CD4-positive, alpha-beta T cell treated with Interleukin-6 at 100 ng/mL for 8 hours (primary cell): ENCODE data around the gene NDUFB5.
A peak's percentile ranks its signal among the peaks of the same experiment; 100 is the strongest.
"Not testable (repeated sequence)": the region's sequence is repeated elsewhere in the genome, so short reads cannot be mapped to it uniquely, and the experiment has no call there.

Source experiments
- DNase-seq: peaks from one replicate; pipeline ENCODE4 v3.0.0-alpha.2; 2020; ENCODE audit warnings: mixed read lengths, low spot score

NDUFB5 gene

DNA sequence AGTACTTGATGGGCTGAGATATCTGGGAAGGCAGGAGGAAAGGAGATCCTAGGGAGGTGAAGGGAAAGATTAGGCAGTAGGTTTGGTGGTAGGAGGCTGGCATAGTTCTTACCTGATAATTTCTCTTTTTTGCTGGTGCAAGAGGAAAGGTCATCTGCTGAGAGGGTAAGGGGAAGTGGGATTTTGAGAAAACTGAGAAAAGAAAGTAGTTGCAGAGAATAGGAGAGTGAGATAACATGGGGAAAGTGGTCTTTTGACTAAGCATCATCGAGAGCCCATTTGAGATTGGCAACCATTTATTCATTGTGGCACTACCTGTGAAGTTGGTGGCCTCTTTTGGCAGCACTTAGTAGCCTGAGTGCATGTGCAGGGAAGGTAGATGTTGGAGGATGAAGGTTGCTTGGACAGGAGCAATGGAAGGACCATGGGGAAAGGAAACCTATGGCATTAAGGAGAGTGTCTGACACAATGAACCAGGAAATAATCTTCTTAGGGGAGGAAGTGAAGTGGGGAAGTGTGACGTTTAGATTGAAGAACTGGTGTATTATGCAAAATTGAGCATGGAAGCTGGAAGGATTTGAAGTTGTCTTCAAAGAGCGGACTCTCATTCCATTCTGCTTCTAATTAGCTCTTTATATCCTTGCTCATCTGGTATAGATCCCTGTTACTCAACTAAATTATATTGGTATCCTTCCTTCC, 26.3 kb downstream of the NDUFB5 start:
- DNase-seq, result no peak

DNA sequence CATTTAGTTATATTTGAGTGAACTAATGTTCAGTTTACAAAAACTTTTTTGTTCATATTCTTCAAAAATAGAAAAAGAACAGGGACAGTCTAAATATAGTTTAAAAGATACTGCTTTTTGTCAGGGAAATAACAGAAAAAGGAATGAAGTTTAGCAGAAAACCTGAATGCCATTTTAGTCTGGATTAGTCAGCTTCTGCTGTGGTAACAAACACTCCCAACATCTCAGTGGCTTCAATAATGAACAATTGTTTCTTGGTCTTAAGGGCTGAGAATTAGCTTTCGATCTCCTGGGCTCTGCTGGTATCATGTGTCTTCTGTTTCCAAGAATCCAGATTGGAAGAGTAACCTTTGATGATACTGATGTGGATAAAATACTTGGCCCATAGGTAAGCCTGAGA, 35.9 kb downstream of the NDUFB5 start:
- no peak for DNase-seq

GRCh38 chr3:179642871-179643270, 38.3 kb downstream of the NDUFB5 start:
- DNase-seq, result no peak

DNA sequence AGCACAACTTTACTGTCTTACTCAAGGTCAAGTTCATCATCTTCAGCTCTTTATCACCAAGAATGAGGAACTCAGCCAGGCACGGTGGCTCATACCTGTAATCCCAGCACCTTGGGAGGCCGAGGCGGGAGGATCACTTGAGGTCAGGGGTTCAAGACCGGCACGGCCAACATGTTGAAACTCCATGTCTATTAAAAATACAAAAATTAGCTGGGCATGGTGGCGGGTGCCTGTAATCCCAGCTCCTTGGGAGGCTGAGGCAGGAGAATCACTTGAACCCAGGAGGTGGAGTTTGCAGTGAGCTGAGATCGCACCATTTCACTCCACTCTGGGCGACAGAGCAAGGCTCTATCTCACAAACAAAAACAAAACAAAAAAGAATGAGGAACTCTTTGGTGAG, 39.2 kb downstream of the NDUFB5 start:
- not testable (repeated sequence) for DNase-seq

DNA sequence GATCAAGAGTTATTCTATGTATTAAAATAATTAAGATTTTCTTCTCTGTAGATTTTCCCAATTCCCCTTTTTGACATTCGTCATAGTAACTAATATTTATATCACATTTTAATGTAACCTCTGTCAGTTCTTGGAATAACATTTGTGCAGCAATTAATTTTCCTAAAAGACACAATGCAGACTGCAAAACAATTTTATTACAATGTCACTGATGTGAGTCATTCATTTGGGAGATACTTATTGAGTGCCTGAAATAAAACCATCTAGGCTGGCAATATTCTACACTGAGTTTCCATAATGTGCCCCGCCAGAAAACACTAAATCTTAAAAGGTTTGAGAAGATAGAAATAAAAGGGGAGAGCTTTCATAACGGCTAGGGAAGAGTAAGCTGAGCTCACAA, 41.6 kb downstream of the NDUFB5 start:
- DNase-seq, result no peak

- DNase-seq, result no peak
Observed at GRCh38 chr3:179651687-179652446, 47.3 kb downstream of the NDUFB5 start.

- DNase-seq, result peak; percentile 54
Observed at GRCh38 chr3:179652447-179653095, 48.0 kb downstream of the NDUFB5 start, which contains the start of gene USP13. TSS of gene USP13 (plus strand) at chr3:179653040. CDS start at chr3:179653226, 186 bp downstream.

DNA sequence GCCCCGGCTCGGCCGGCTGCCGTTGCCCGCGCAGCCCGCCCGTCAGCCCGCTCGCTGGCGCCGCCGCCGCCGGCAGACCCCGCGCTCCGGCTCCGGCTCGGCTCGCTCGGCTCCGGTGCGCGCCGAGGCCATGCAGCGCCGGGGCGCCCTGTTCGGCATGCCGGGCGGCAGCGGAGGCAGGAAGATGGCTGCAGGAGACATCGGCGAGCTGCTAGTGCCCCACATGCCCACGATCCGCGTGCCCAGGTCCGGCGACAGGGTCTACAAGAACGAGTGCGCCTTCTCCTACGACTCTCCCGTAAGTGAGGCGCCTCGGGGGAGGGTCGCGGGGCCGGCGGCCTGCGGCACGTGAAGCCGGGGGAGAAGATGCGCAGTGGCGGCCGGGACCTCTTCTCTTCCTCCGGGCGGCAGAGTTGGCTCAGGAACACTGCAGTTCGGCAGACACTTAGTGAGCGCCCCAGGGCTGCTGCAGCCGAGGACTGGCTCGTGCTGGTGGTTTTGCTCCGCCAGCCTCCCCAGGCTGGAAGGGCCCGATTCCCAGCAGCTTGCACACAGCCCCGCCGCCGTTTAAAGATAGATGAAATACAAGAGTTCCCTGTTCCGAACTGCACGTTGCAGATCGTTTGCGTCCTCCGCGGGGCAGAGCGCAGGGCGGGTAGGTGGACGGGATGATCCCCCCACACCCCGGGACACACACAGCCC, 48.7 kb downstream of the NDUFB5 start:
- DNase-seq, result peak; percentile 58

GRCh38 chr3:179655236-179655635, 50.6 kb downstream of the NDUFB5 start:
- DNase-seq, result no peak

DNA sequence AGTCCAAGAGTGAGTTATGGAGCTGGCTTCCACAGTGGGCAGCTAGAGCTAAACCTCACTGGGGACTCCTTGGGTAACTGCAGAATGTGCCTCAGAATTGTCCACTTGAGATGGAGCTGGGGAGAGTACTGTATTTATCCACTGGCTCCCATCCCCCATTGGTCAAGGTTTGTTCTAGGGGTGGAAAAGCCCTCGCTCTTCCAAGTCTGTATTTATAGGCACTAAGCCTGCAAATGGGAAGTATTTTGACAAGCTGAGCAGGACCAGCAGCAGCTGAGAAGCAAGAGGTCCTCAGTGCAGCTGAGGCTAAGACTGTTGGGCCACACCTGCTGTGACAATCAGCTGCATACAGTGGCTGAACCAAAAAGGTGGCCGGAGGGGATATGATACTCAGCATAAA, 54.0 kb downstream of the NDUFB5 start:
- DNase-seq, result no peak

- no peak for DNase-seq
Observed at GRCh38 chr3:179660872-179661271, 56.3 kb downstream of the NDUFB5 start.

DNA sequence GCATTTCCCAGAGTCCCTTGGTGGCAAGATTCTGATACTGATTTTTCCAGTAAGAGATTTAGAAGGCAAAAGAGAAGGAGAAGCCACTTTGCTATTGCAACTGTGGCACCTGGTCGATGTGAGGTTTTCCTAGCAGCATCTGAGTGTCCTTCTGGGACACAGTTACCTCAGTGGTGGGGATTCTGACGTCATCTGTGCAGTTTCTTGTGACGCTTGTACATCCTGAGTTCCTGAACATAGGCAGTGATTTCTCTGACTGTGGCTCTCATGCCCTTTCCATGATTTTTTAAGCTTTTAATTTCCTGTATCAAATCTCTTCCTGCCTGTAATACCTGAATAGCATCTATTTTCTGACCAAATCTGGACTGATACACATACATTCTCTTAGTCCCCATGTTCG, 57.2 kb downstream of the NDUFB5 start:
- no peak for DNase-seq

- DNase-seq, result no peak
Observed at GRCh38 chr3:179663093-179663492, 58.5 kb downstream of the NDUFB5 start.

DNA sequence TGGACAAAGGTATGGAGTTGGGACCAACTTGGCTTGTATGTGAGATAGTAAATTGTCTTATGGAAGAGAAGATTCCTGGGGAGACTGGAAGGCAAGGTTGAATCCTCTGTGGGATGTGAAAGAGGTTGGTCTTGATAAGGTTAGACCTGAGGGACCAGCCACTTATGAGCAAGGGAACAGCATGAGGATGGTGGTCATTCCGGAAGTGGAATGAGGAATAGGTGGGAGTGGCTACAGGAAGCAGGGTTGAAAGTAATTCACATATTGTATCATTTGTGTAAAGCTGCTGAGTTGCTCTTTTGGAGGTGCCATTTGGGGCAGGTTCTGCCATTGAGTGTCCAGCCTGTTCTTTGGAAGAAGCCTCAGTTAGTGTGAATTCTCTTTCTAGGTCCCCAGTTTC, 61.4 kb downstream of the NDUFB5 start:
- DNase-seq, result no peak

DNA sequence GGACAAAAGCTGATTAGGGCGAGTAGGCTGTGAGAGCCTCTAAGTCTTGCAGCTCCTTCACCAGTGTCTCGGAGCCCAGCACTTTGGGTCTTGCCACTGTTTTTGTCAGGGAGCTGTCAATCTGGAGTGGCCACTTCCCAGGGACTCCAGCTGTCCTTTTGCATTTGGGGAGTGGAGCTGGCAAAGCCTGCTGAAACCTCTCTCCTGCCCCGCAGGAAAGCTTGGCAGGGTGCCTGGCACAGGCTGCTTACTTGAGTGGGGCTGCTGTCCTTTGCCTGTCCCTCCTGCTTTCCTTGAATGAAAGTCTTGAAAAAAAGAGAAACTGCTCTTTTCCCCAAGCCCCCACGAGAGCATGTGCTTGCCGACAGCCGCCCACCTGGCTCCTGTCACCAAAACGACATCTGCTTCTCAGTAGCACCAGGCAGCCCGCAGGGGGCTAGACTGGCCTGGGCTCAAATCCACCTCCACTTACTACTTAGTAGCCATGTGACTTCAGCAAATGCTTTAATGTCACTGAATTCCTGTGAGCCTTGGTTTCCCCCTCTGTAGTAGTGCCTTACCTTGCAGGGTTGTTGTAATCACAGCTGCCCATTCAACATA, 61.9 kb downstream of the NDUFB5 start:
- no peak for DNase-seq

- no peak for DNase-seq
Observed at GRCh38 chr3:179668429-179668828, 63.8 kb downstream of the NDUFB5 start.

DNA sequence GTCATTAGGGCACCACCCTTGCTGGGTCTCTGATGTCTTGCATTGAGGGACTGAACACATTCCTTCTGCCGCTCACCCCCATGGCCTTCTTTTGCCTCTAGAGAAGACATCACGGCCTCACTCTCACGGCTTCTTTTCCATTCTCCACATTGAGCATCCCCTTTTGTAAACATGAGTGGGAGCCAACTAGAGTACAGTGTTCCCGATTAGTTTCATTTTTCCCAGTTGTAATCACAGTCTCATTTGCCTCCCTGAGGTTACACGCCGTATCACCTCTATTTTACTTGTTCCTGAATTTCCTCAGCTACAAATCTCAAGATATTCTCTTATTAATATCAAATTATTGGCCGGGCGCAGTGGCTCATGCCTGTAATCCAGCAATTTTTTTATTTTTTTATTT, 65.7 kb downstream of the NDUFB5 start:
- DNase-seq, result no peak

DNA sequence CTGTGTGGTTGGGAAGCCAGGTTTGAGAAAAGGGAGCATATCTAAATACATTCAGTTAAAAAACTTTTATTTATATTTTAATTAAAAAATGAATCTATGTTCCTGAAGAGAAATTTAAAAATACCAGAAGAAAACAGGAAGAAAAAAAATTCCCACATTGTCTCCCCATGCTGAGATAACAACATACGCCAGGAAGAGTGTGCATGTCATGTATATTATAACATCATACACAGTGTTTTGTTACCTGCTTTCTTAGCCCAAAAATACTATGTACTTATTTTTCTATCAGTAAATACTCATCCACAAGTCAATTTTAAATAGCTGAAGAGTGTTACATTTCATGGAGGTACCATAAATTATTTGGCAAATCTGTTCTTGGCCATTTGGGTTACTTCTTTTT, 66.7 kb downstream of the NDUFB5 start:
- no peak for DNase-seq

DNA sequence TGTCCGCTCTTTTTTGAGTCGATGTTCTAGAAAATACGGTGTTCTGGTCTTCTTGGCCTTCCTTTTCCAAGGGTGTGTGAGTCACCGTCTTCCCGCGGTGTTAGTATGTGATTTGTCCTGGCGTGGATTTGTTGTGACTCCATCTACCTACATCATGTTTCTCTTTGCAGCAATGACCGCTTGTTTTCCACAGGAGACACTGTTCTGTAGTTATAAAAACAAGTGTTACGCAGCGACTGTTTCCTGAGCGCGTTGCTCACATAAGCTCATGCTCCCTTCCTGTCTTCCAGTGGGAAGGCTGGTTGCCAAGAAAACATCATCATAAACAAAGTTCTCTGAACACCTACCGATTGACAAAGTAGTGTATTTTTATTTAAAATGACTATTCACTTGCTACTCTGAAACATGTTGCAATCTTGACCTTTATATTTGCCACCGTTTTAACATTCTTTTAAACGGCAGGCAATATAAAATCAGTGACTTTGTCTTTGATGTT, 67.2 kb downstream of the NDUFB5 start:
- DNase-seq, result no peak

DNA sequence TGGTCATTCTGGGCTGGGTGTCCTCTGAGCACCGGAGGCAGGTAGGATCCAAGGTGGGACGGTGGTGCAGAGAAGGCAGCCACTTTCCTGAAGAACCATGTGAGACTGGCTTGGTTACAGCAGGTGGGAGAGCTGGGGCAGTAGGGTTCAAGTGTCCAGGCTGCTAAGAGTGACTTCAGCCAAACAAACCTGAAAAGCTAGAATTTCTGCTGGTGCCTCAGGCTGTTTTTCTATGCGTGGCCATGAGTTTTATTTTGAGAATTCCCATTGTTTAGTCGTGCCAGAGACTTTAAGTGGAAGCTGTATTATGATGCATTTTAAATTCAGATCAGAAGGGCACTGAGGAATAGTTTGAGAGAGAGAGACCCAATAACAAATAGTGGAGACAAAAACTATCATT, 68.3 kb downstream of the NDUFB5 start:
- DNase-seq, result no peak

DNA sequence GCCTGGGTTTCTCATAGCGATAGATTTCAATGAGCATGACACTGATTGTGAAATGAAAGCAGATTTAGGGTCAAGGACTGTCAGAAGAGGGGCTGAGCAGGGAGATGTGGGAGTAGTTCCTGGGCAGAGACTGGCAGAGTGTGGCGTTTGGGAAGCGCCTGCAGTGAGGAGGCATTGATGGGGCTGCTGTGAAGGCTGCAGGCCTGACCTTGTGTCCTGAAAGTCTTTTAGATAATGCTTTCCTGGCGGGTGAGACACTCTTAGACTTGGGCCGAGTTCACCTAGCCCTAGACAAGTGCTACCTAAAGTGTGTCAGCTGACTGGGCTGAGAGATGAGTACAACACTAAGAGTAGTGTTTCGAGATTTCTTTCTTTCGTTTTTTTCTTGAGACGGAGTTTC, 68.9 kb downstream of the NDUFB5 start:
- DNase-seq, result no peak

DNA sequence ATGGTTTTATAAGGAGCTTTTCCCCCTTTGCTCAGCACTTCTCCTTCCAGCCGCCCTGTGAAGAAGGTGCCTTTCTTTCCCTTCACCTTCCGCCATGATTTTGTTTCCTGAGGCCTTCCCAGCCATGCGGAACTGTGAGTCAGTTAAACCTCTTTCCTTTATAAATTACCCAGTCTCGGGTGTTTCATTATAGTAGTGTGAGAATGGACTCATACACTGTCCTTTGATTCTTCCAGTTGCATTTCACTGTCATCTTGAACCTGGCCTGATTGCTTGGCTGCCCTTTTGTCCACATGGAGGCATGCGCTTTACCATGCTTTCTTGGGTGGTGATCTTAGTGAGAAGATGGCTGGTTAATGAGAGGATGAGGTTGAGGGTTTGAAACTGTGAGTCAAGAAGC, 71.5 kb downstream of the NDUFB5 start:
- DNase-seq, result no peak
